Hepatocyte (in vitro differentiated cells): Measurements from ENCODE around the gene STYX.

Experiments used
- EZH2 ChIP-seq: fragments of 200-600 bp; sonication (generic); IDR thresholded peaks from 2 replicates; pipeline ENCODE4 v1.6.1; 2016; ENCODE audit warnings: antibody characterized with exemption, mild to moderate bottlenecking, borderline replicate concordance
- EZH2phosphoT487 ChIP-seq: fragments of 200-600 bp; sonication (generic); IDR thresholded peaks from one replicate; pipeline ENCODE4 v1.6.1; 2018; ENCODE audit warnings: antibody characterized with exemption, mild to moderate bottlenecking, low read depth, moderate library complexity; ENCODE audit not compliant: unreplicated experiment, severe bottlenecking
- TF ChIP-seq, protein P1 (sequence below): fragments of 200-600 bp; sonication (generic); IDR thresholded peaks from 2 replicates; pipeline ENCODE4 v1.5.1; 2016; ENCODE audit warnings: antibody characterized with exemption, mild to moderate bottlenecking; ENCODE audit not compliant: poor library complexity

DNA sequence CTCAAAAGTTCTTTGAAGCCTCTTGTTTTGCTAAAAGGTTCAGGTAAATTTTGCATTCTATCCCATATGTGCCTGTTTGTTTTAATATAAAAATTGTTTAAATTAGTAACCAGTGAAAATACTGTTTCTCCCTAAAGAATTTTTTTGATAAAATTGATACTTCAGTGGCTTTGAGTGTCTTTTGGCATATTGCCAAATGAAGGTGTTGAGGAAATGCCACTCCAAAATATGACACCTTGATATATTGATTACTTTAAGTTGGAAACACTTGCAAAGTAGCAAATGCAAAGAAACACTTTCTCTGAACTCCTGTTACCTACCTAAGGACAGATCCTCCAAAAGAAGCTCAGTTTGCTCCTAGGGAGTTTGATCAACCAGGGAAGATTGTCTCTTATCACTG is 8.4 kb downstream of the STYX start:
- TF ChIP-seq, protein P1, sequence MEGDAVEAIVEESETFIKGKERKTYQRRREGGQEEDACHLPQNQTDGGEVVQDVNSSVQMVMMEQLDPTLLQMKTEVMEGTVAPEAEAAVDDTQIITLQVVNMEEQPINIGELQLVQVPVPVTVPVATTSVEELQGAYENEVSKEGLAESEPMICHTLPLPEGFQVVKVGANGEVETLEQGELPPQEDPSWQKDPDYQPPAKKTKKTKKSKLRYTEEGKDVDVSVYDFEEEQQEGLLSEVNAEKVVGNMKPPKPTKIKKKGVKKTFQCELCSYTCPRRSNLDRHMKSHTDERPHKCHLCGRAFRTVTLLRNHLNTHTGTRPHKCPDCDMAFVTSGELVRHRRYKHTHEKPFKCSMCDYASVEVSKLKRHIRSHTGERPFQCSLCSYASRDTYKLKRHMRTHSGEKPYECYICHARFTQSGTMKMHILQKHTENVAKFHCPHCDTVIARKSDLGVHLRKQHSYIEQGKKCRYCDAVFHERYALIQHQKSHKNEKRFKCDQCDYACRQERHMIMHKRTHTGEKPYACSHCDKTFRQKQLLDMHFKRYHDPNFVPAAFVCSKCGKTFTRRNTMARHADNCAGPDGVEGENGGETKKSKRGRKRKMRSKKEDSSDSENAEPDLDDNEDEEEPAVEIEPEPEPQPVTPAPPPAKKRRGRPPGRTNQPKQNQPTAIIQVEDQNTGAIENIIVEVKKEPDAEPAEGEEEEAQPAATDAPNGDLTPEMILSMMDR: no peak
- no peak for TF ChIP-seq EZH2phosphoT487
- no peak for TF ChIP-seq EZH2
